COLO829 (cell line): Measurements from ENCODE around the gene TOMM70.
"Not testable (repeated sequence)": the region's sequence is repeated elsewhere in the genome, so short reads cannot be mapped to it uniquely, and the experiment has no call there.

ENCODE experiments used
- DNase-seq: peaks from one replicate; pipeline ENCODE4 v3.0.0; 2012; ENCODE audit warnings: low spot score

Gene TOMM70

GRCh38 chr3:100364421-100364820 is 36.5 kb downstream of the TOMM70 start:
- no peak for DNase-seq

- no peak for DNase-seq
Measured at GRCh38 chr3:100361897-100362296, 39.0 kb downstream of the TOMM70 start.

- DNase-seq, result no peak
Measured at GRCh38 chr3:100360757-100361496, 40.0 kb downstream of the TOMM70 start.

DNA sequence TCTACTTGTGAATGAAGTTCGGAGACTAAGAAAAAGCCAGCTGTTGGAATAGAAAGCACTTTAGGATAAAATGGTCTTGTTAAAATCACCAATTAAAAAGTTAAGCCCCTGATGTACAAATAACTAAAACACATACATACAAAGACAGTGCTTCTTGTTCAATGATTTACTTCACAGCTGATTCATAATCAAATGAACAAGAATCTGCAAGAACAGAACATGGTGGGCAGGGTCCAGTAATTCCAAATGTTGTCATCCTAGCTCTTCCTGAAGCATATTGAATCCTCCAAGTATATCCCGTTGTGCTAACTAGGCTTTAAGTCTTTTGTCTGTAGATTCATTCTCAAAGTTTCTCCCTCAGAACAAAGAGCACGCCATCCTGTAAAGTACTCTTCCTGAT is 41.9 kb downstream of the TOMM70 start:
- DNase-seq, result no peak

DNA sequence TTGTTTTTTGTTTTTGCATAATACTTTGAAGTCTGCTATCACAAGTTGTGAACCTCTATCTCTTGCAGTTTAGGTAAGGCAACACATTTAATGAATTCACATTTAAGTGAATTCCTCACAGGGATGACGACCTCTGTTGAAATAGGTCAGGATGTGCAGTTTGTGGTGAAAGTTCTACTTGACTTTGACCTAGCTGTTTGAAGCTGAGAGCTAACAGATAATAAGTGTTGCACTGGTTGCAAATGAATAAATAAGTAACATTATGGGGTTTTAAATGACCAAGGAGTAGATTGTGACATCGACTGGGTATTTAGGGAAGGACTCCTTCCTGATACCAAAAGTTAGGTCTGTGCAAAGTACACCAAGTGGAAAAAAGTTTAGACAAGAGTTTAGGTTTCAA is 42.5 kb downstream of the TOMM70 start:
- DNase-seq, result no peak

DNA sequence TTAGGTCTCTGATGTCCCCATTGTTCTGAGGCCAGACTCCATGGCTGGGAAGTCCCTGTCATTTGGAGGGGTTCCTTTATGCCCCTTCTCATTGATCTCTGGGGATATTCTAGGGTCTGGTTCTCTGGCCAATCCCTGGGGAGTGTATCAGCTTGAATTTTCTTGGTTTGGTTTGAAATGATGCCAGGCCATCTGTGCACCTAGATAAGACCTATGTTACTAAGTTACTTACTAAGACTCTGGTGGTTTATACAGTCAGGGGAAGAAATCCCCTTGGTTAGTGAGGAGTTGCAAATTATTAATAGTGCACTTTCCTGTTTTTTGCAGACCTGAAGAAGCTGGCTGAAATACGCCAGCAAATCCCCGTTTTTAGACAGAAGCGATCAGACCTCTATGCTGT is 46.0 kb downstream of the TOMM70 start:
- DNase-seq, result no peak

DNA sequence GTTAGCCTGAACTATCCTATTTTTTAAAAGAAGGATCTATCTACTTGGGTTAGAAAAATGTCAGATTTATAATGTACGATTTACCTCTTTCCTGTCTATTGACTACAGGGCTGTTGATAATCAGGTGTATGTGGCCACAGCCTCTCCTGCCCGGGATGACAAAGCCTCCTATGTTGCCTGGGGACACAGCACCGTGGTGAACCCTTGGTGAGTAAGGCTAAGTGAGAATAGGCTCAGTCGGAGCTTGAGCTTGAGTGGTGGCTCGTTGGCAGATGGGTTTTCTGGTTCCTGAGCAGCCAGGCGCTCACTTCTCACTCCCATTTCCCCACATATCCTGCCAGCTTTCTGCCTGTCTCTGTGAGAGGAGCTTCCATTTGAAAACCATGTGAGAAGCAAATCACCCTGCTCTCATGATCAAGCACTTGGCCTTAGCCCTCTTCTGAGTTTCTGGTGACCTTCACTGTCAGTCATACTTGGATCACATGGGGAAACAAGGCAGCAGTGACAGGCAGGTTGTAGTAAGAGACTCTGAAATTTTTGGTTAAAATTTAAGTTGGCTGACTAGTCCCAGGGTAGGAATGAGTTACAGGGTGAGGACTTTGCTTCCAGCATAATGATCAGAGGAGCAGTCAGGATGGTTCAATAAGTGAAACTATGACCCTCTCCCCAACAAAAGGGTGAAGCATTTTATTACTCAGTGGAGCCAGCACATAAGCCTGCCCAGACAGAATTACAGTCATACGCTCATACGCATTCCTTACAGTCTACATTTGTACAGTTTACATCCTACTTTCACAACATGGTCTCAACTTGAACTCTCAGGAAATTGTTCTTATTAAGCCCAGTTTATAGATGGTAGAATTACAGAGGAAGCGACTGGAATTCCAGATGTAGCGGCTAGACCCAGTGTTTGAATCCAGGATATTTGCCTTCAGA is 48.3 kb downstream of the TOMM70 start:
- DNase-seq, result no peak

DNA sequence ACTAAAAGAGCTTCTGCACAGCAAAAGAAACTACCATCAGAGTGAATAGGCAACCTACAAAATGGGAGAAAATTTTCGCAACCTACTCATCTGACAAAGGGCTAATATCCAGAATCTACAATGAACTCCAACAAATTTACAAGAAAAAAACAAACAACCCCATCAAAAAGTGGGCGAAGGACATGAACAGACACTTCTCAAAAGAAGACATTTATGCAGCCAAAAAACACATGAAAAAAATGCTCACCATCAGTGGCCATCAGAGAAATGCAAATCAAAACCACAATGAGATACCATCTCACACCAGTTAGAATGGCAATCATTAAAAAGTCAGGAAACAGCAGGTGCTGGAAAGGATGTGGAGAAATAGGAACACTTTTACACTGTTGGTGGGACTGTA is 49.1 kb downstream of the TOMM70 start:
- not testable (repeated sequence) for DNase-seq

- DNase-seq, result no peak
Measured at GRCh38 chr3:100348727-100349126, 52.2 kb downstream of the TOMM70 start.

DNA sequence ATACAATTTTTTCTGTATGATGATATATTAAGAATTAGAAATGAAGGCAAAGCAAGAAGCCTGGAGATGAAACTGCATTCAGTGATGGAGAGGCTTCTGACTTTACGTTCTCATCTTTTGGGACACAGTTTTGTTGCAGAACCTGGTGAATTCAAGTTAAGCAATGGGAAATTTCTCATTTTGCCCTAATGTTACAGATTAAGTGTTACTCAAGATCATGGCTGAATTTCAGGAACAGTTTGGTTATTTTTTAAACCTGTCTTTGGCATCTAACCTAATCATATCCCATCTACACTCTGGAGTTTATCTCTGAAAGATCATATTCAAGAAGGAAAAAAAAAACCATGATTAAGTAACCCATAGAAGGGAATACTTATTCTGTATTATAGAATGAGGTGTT is 60.4 kb downstream of the TOMM70 start:
- DNase-seq, result no peak

- DNase-seq, result no peak
Measured at GRCh38 chr3:100339786-100340185, 61.1 kb downstream of the TOMM70 start.

DNA sequence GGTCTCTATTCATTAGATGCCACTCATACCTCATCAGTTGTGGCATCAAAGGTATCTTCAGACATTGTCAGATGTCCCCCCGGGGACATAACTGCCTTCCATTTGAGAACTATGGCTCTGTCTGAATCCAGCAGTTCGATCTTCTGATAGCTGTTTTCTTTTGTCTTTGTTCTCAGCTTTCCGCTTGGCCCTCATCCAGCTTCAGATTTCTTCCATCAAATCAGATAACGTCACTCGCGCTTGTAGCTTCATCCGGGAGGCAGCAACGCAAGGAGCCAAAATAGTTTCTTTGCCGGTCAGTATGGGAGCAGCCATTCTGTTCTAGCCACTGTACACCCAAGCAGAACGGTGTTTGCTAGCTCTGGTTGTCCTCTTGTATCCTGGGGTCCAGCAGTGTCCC is 62.0 kb downstream of the TOMM70 start:
- no peak for DNase-seq

DNA sequence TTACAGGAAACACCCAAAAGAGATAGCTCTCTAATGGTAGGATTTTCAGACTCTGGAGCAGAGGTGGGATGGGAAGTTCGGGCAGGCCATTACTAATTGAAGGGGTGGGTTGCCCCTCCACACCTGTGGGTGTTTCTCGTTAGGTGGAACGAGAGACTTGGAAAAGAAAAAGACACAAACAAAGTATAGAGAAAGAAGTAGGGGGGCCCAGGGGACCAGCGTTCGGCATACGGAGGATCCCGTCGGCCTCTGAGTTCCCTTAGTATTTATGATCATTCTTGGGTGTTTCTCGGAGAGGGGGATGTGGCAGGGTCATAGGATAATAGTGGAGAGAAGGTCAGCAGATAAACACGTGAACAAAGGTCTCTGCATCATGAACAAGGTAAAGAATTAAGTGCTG is 64.7 kb downstream of the TOMM70 start:
- DNase-seq, result not testable (repeated sequence)

GRCh38 chr3:100335434-100335833 is 65.5 kb downstream of the TOMM70 start:
- peak; percentile 36 for DNase-seq

- peak; percentile 85 for DNase-seq
Measured at GRCh38 chr3:100334488-100335351, 66.2 kb downstream of the TOMM70 start, which contains the start of gene NIT2. NIT2 (plus strand) TSS chr3:100334757; CDS start chr3:100334792, 35 bp downstream.

DNA sequence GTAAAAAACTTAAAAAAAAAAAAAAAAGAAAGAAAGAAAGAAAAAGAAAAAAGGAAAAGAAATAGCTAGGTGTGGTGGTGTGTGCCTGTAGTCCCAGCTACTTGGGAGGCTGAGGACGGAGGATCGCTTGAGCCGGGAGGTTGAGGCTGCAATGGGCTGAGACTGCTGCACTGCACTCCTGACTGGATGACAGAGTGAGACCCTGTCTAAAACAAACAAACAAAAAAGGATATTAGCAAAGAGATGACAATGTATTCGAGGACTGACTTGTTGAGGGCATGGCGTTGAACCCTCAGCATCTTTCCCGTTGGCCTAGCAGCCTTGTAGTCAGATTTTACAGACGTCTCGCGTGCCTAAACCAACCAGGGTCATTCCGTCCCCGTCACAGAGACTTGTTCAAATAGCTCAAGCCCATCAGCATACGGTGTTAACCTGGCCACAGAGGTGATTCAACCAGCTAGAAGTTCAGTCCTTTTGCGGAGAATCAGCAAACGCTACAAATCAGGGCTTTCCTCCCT is 66.9 kb downstream of the TOMM70 start:
- no peak for DNase-seq

GRCh38 chr3:100333051-100333450 is 67.8 kb downstream of the TOMM70 start:
- DNase-seq, result no peak

GRCh38 chr3:100331660-100332059 is 69.2 kb downstream of the TOMM70 start:
- no peak for DNase-seq

GRCh38 chr3:100330651-100331050 is 70.2 kb downstream of the TOMM70 start:
- DNase-seq, result no peak

GRCh38 chr3:100329800-100330489 is 70.9 kb downstream of the TOMM70 start:
- DNase-seq, result no peak

- not testable (repeated sequence) for DNase-seq
Measured at GRCh38 chr3:100327377-100327776, 73.5 kb downstream of the TOMM70 start.
